ENCODE results near the gene GATA6.

GATA6 gene

DNA sequence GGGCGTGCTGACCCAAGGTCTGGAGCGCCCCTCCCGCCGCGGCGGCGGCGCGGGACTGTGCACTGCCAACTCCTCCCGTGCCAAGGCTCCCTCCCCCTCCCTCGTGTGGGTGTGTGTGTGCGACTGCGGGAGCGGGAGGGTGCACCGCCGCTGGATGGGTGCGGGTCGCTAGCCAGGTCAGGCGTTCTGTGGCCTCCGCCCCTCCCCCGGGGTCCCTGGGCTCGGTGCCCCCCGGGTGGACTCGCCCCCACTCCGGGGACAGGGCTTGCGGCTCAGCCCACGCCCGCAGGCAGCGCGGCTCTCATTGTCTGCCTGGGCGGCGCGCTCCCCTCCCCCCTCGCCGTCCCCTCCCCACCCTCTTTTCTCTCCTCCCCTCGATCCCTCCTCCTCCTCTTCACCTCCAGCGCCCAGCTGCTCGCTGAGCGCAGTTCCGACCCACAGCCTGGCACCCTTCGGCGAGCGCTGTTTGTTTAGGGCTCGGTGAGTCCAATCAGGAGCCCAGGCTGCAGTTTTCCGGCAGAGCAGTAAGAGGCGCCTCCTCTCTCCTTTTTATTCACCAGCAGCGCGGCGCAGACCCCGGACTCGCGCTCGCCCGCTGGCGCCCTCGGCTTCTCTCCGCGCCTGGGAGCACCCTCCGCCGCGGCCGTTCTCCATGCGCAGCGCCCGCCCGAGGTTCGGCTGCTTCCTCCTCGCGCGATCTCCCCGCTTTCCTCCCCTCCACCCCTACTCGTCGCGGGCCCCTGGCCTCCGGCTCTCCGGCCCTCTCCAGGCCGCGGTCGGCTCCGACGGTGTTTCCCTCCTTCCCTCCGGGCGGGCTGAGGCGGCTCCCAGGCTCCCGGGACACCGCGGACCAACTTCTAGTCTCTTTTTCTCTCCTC, at the start of gene GATA6:
Gene GATA6 (plus strand): TSS at position 579 of the 878 bp plus-strand sequence. CDS start 1,556 bp downstream, outside the sequence.
- peak; percentile 97 for DNase-seq (ENCODE audit: low read depth, low spot score)

DNA sequence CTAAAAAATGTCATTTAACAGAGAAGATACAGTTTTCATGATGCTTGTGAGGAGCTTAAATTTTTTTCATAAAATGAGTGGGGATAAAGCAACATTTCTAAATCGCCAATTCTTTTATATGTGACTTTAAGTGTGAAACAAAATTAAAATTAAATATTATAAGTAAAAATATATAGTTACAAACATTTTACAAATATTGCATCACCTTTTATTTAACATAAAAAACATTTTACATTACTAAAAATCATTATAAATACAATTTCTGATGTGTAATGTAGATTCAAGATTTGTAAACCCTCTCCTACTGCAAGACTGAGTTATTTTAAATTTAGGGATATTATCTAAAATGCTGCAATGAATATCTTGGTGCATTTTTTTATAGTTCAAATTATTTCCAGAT, 44.4 kb upstream of the GATA6 start:
- DNase-seq (ENCODE audit: low read depth, low spot score), result no peak

DNA sequence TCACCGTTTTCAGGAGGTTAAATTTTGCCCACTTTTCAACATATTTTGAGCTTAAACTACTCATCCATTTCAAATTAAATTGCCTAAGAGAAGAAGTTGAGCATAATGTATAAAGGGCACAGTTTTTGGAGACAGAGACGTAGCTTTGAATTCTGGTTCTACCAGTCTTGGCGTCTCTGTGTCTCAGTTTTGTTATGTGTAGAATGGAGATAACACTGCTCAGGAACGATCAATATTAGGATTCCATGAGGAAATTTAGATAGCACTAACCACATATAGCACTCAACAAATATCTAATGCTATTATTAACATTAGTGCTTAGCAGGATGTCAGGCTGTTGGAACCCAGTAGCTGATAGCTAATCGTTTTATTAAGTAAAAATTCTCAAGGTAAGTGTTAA, 40.4 kb upstream of the GATA6 start:
- no peak for DNase-seq (ENCODE audit: low read depth, low spot score)

DNA sequence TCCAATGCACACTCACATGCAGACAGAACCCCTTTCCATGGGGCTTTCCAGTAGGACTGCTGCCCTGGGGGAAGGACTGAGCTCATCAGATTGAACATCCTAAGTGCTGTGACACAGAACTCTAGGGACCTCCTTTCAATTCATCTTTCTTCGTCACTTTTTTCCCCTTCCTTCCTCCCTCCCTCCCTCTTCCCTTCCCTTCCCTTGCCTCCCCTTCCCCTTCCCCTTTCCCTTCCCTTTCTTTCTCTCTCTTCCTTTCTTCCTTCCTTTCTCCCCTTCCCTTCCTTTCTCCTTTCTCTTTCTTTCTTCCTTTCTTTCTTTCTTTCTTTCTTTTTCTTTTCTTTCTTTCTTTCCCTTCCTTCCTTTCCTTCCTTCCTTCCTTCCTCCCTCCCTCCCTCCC, 39.6 kb upstream of the GATA6 start:
- no peak for DNase-seq (ENCODE audit: low read depth, low spot score)

DNA sequence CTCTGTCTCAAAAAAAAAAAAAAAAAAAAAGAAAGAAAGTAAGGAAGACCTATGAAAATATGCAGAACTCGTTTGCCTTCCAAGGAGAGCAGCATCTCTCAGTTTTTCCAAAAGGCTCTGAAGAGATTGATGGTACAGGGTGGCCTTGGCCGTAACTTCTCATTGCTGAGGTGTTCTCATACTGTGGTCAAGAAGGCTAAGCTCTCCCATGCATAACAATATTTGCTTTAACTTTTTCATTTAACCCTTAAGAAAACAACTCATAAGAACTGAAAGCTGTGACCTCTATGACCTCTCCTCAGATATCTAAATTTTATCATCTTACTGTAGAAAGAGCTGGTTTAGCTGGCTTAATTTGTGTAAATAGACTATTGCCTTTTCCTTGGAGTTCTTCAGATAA, 37.1 kb upstream of the GATA6 start:
- no peak for DNase-seq (ENCODE audit: low read depth, low spot score)

DNA sequence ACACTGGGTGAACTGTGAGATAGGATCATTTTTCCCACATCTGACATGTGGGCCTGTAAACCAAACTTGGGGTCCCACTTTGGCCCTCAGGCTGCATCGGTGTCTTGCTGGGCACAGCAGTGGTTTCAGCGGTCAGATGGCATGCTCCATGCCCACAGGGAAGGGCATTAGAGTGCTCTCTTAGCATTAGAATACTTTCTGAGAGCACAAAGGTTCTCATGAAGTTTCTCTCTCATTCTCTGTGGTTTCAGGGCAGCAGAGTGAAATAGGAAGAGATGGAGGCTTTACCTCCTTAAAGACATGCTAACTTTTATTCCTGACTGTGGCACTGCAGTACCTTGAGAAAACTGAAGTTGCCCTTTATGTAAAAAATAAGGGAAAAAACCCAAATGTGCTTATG, 36.6 kb upstream of the GATA6 start:
- DNase-seq (ENCODE audit: low read depth, low spot score), result no peak

DNA sequence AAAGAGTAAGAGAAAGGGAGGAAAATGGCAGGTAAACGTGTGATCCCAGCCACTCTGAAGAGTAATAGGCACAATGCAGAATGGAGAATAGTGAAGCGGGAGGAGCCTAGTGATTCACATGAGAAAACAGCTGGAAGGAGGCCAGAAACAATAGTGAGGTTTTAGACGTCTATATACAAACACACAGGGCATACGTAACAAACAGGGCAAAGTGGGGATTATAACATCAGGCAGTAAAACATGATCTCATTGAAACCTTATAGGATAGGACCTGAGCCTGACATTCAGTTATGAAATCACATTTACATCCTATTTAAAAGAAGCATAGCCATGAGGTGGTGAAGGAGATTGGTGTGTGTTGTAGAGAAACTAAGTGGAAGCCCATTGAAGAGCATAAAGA, 33.0 kb upstream of the GATA6 start:
- DNase-seq (ENCODE audit: low read depth, low spot score), result peak; percentile 68

DNA sequence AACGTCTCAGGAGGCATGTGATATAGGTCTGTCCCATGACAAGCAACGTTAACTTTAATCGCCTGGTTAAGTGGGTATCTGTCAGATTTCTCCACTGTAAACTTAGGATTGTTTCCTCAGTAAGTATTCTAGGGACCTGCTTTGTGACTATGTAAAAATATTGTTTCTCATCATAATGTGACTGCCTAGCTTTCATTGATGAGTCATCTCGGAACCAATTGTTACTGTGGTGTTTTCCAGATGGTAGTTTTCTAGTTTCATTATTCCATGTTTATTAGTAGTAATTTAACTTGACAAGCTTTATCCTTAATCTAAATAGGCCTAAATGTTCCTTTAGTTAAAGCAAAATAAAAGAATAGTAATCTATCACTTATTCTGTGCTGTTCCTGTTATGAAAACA, 28.2 kb upstream of the GATA6 start:
- no peak for DNase-seq (ENCODE audit: low read depth, low spot score)

DNA sequence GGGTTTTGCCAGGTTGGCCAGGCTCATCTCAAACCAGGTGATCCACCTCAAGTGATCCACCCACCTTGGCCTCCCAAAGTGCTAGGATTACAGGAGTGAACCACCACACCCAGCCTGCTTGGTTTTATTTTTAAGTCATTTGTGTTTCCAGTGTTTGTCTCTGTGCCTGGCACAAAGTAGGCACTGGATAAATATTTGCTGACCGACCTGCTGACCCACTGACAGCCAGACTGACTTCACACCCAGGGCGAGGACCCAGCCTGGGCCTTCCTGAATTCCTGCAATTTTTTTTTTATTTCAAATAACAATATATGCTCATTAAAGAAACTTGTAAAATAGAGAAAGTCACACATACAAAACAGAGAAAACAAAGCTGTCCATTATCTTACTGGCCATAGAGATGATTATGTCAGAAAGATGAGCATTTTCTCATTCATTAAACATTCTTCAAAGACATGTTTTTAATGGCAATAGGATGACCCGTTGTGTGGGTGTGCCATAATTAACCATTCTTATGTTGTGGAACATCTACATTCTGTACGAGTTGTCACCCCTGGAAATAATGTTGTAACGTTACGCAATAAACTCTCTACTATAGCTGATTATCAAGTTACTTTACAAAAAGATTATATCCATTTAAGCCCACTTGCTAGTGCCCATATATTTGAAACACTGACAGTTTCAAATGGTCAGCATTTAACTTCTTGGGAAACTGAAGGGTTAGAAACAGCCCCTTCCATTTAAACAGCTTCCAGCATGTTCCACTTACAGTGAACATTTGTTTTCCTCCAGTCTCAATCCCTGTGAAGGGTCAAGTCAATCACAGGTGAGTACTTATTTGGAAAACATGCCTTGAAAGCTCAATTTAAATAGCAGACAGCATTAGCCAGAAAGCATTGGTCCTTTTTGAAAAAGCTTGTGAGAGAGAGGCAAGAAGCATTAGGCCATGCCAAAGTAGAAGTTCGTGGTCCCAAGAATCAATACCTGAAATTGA, 25.7 kb upstream of the GATA6 start:
- DNase-seq (ENCODE audit: low read depth, low spot score), result no peak

DNA sequence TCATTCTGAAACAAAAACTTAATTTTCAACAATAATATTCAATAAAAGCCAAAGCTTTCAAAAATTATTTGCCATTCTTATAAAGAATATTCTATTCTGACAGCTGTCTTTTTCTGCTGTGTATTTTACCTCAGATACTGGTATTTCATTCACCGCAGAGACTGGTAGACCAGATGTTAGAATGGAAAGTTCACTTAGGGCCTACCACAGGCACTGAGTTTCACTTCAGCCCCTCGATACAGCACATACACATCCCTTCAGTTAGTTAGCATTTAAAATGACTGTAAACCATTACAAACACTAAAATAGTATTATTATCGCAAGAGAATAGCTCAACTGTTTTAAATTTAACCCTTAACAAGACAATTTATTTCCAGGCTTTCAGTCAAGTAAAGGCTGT, 24.2 kb upstream of the GATA6 start:
- DNase-seq (ENCODE audit: low read depth, low spot score), result no peak

DNA sequence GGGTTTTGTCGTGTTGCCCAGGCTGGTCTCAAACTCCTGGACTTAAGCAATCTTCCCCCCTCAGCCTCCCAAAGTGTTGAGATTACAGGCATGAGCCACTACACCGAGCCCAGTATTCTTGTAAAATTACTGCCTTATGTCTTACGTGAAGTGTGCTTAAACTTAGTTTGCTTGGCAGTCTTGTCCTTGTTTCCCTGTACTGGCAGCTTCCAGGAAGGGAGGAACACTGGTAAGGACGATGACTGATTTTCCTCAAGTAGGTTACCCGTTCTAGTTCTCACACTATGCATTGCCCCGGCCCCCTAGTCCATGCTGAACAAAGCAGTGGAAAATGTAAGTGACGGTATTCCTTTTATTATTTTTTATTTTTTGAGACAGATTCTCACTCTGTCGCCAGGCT, 19.7 kb upstream of the GATA6 start:
- no peak for DNase-seq (ENCODE audit: low read depth, low spot score)

DNA sequence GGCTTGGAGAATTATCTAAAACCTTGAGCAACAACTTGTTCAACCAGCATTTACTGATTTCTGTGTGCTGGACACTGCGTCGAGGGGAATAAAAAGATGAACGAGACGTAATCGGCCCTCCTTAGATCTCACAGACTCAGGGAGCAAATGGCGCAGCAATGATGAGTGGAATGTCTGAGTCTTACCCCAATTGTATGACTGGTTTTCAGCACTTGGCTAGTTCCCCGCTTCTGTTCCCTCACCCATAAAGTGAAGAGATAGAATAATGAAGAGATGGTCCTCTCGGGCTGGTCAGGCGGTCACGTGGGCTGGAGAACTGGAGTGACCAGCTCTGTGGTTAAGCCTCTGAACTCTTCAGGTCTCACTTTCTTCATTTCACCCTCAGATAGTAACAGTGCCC, 17.3 kb upstream of the GATA6 start:
- DNase-seq (ENCODE audit: low read depth, low spot score), result peak; percentile 4

DNA sequence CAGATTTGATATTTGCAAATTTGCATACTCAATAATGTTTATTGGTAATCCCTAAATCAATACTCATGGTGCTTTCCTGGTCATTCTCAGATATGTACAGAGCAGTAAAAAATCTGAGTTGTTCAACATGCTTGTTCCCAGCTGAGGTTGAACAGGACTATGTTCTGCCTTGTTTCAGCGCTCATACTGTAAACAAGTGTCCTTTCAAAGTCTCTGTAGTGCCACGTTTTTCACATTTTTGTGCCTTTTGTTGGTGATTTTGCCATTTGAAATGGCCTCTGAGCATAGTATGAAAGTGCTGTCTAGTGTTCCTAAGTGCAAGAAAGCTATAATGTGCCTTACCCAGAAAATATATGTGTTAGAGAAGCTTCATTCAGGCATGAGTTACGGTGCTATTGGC, 16.0 kb upstream of the GATA6 start:
- no peak for DNase-seq (ENCODE audit: low read depth, low spot score)

DNA sequence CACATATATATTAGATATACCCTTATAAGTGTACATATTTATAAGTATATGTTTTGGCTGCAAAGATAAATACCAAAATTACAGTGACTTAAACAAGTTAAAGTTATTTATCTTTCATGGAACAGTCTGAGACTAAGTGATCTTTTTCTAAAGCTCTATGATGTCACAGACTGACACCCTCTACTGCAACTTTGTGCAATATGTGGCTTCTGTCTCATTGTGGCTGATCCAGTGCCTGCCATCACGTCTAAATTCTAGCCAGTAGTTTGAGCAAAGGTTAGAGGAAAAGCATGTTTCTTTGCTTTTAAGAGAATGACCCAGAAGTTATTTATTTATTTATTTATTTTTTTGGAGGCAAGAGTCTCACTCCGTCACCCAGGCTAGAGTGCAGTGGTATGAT, 13.8 kb upstream of the GATA6 start:
- DNase-seq (ENCODE audit: low read depth, low spot score), result no peak

DNA sequence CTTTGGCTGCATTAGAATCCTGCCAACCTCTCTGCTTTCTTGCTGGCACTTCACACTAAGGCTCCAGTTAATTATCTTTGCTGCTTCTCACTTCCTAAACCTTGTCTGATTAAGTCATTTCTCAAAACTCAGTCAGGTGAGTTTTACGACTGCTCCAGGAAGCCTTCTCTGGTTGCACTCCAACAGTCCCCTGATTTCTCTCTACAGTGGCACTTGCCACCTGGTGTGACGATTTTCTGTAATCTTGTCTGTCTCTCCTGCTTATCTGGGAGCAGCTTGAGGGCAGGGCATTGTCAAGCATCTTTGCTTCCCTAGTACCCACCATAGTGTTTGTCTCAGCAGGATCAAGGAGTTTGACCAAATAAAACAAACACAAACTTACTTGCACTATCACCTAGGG, 10.4 kb upstream of the GATA6 start:
- no peak for DNase-seq (ENCODE audit: low read depth, low spot score)

DNA sequence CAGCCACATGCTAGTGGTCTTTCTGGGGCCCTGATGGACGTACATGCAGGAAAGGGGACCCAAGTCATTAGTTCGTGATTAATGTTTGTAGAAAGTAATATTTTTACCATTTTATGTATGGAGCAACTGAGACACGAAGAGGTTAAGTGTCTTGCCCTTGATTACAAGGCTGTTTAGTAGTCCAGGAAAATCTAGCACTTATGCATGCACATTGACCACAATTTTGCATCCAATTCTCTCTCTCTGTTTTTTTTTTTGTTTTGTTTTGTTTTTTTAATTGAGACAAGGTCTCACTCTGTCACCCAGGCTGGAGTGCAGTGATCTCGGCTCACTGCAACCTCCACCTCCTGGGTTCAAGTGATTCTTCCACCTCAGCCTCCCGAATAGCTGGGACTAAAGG, 8.3 kb upstream of the GATA6 start:
- no peak for DNase-seq (ENCODE audit: low read depth, low spot score)

DNA sequence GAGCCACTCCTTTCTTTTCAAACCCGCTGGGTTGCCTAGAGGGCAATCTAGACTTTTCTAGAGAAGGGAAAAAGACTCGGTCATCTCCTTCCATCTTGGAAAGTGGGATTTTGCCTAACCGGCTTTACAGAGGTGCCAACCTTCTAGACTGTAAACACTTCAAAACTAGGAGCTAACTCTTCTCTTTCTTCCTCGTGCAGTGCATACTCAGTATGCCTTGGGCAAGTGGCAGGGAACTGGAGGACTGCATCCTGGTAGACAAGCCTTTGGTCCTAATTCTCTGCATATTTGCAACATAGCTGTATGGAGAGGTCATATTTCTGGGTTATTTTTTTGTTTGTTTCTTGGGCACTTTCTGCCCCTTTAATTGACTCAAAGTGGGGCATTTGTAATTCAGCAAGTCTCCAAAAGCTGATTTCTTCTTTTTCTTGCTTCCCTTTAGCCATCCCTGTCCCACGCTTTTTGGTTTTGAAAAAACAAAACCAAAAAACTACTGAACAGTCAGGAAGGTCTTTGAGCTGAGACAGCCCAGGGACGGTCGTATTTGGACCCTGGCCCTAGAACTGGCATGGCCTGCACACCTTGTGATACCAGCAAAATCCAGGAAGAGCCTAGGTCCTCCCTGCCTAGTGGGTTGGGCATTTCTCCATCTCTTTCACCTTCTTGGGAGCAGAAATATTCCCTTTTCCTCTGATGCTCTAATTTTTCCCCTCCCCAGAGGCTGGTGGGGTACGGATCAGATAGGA, 5.8 kb upstream of the GATA6 start:
- peak; percentile 9 for DNase-seq (ENCODE audit: low read depth, low spot score)

DNA sequence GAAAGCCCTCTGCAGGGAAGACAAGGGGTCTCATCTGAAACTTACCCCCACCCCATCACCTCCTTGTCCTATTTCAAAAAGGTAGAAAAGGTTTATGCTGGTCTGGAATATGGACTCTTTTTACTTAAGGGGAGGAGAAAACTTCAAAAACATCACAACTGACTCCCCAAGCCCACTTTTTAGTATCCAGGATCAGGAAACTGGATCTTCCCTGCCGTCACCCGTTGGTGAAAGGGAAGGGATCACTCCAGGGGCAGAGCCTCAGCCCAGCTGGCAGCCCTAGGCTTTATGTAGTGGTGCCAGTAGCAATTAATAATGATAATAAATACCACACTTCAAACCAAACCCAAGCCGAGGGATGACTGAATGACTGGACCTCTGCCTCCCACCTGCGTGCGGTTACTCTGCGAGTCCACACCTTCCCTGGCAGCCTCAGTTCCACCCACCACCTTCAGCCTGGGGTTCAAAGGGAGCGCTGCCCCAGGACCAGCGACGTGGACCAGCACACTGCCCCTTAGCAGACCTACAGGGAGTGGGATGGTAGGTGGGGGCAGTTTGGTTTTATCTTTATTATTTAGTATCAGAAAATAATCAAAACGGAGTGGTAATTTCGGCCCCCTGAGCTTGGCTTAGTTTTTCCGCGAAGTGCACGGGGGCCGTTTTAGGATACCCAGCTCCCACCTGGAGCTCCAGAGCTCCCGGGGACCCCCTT, 4.9 kb upstream of the GATA6 start:
- peak; percentile 7 for DNase-seq (ENCODE audit: low read depth, low spot score)

DNA sequence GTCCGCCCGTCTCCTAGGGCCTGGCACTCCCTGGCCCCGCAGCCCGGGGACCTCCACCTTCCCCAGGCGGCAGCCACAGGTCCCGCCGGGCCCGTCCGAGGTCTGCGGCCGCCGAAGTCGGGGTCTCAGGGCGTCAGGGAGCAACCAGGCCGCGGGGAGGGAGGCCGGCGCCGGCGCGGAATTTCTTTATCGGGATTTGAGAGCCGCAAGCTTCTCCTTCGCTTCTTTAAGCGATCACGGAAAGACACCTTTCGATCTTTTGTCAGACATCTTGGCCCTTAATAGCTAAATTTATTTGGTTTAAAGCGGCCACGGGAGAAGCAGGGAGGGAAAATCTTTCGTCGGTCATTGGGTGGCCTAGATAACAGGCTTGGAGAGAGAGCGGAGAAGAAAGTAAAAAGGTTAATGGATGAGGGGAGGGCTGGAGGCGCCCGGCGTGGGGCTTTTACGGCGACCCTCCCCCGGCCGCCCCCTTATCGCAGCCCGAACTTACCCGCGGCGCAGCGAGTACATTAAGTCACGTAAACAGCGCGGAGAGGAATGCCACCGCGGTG, 4.3 kb upstream of the GATA6 start:
- peak; percentile 34 for DNase-seq (ENCODE audit: low read depth, low spot score)

DNA sequence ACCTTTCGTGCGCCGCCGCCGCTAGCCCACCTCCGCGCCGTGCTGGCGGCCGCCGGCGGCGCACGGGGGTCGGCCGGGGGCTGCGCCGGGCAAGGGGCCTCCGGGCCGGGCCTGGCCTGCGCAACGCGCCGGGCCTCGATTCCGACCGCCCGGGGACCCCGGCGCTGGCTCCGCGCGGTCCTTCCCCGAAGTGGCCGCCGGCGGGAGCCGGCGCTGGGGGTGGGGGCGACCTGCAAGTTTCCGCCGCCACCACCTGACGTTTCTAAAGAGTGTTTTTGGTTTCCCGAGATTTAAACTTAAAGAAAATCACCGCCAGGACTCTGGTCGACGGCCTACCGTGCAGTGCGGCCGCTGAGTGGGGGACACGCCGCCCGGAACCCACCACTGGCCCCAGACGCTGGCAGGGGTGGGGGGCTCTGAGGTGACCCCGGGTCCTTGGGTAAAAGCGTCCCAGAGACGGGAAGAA, 3.8 kb upstream of the GATA6 start:
- peak; percentile 18 for DNase-seq (ENCODE audit: low read depth, low spot score)

All from astrocyte of the hippocampus (primary cell).